GM19238 (cell line): ENCODE results near the gene MARCHF3.
A peak's percentile ranks its signal among the peaks of the same experiment; 100 is the strongest.
"Not testable (repeated sequence)": the region's sequence is repeated elsewhere in the genome, so short reads cannot be mapped to it uniquely, and the experiment has no call there.

Source experiments
- DNase-seq: peaks from one replicate; pipeline ENCODE4 v3.0.0; 2011; ENCODE audit warnings: low spot score; ENCODE audit not compliant: insufficient read length

Gene MARCHF3

GRCh38 chr5:126959188-126959587 is 71.2 kb downstream of the MARCHF3 start:
- DNase-seq, result no peak

GRCh38 chr5:126956991-126957390 is 73.4 kb downstream of the MARCHF3 start:
- DNase-seq, result no peak

GRCh38 chr5:126954981-126955380 is 75.4 kb downstream of the MARCHF3 start:
- DNase-seq, result no peak

GRCh38 chr5:126953640-126954039 is 76.7 kb downstream of the MARCHF3 start:
- no peak for DNase-seq

GRCh38 chr5:126949475-126949874 is 80.9 kb downstream of the MARCHF3 start:
- no peak for DNase-seq

GRCh38 chr5:126948453-126948852 is 81.9 kb downstream of the MARCHF3 start:
- no peak for DNase-seq

GRCh38 chr5:126948011-126948355 is 82.4 kb downstream of the MARCHF3 start:
- DNase-seq, result no peak

- DNase-seq, result peak; percentile 19
These were observed 83.0 kb downstream of the MARCHF3 start for GRCh38 chr5:126947146-126948010.

- DNase-seq, result not testable (repeated sequence)
These were observed 87.5 kb downstream of the MARCHF3 start for GRCh38 chr5:126942908-126943307.

- DNase-seq, result no peak
These were observed 89.0 kb downstream of the MARCHF3 start for GRCh38 chr5:126941403-126941802.

GRCh38 chr5:126939887-126940286 is 90.5 kb downstream of the MARCHF3 start:
- DNase-seq, result no peak

- DNase-seq, result no peak
These were observed 91.9 kb downstream of the MARCHF3 start for GRCh38 chr5:126938466-126938865.

- no peak for DNase-seq
These were observed 92.6 kb downstream of the MARCHF3 start for GRCh38 chr5:126937771-126938170.

GRCh38 chr5:126936775-126937418 is 93.5 kb downstream of the MARCHF3 start:
- no peak for DNase-seq

- DNase-seq, result no peak
These were observed 98.2 kb downstream of the MARCHF3 start for GRCh38 chr5:126931963-126932660.

GRCh38 chr5:126928041-126928440 is 102.3 kb downstream of the MARCHF3 start:
- DNase-seq, result no peak

- no peak for DNase-seq
These were observed 102.9 kb downstream of the MARCHF3 start for GRCh38 chr5:126927429-126927828.

- no peak for DNase-seq
These were observed 104.2 kb downstream of the MARCHF3 start for GRCh38 chr5:126926187-126926586.

- no peak for DNase-seq
These were observed 104.9 kb downstream of the MARCHF3 start for GRCh38 chr5:126925482-126925881.

GRCh38 chr5:126924331-126925033 is 105.9 kb downstream of the MARCHF3 start:
- no peak for DNase-seq

- no peak for DNase-seq
These were observed 108.9 kb downstream of the MARCHF3 start for GRCh38 chr5:126921241-126922091.
